ENCODE results near the gene INF2. TPM values are rescaled to one million over a fixed set of nuclear protein-coding genes. Genes with fewer than 3 reads are reported as not detected.
"Not testable (repeated sequence)": the region's sequence is repeated elsewhere in the genome, so short reads cannot be mapped to it uniquely, and the experiment has no call there.

The INF2 gene
- total RNA-seq, 6 experiments from 2014 or later, result 47.5 to 98.2 (median 71.4) TPM

GRCh38 chr14:104652386-104652785 is 37.0 kb upstream of the INF2 start:
- Histone ChIP-seq H3K27me3 (no peaks in the 10 kb centered on the region), H3K36me3 (no peaks in the 10 kb centered on the region), H3K9me3 (no peaks in the 10 kb centered on the region), H3K4me3 (no peak overlapping the region), H3K4me1 (peaks cover 0 to 23% (median 3%) of the 10 kb centered on the region in 4 donors), H3K27ac (no peak overlapping the region)
- 73% methylated on average over 6 of the region's 9 CpGs for WGBS (ENCODE audit: insufficient coverage, low coverage, low lambda C conversion rate, missing lambda C conversion rate)
- ATAC-seq, result peak in 1 of 4 donors; percentile 24
- intact Hi-C loops (cut with DNase I), result loop anchor here (5.0 kb wide), 2 partner anchors 55 to 60 kb away; no protein-coding TSS in a partner anchor
- no peak for DNase-seq
- TF ChIP-seq POLR2A (IDR thresholded peaks at IDR 0.05) (no peak), CTCF (IDR thresholded peaks at IDR 0.05) (no peak)

- peaks cover 0 to 32% (median 3%) of the 10 kb centered on the region in 4 donors for H3K4me1 ChIP-seq
- H3K4me3 ChIP-seq, H3K27me3 ChIP-seq, DNase-seq, H3K36me3 ChIP-seq, ATAC-seq, H3K9me3 ChIP-seq: not testable (repeated sequence)
- 86% methylated on average over 9 of the region's 52 CpGs for WGBS (ENCODE audit: insufficient coverage, low coverage, low lambda C conversion rate, missing lambda C conversion rate)
- H3K27ac ChIP-seq, result peak overlapping the region in 1 of 3 donors; percentile 70
- intact Hi-C loops (cut with DNase I), result loop anchor here (5.0 kb wide), 2 partner anchors 54 to 59 kb away; no protein-coding TSS in a partner anchor
These were observed 36.1 kb upstream of the INF2 start for GRCh38 chr14:104653130-104653920.

- Histone ChIP-seq H3K4me3 (no peak overlapping the region), H3K27me3 (no peaks in the 10 kb centered on the region), H3K36me3 (no peaks in the 10 kb centered on the region), H3K9me3 (no peaks in the 10 kb centered on the region), H3K27ac (peak overlapping the region in 1 of 3 donors; percentile 70), H3K4me1 (peaks cover 0 to 36% (median 3%) of the 10 kb centered on the region in 4 donors)
- ATAC-seq (peak; percentile 57 to 74 (median 67)), DNase-seq (peak in 2 of 3 donors; percentile 77 to 79)
- TF ChIP-seq CTCF (IDR thresholded peaks at IDR 0.05), result no peak
- TF ChIP-seq POLR2A (IDR thresholded peaks at IDR 0.05), result no peak
- intact Hi-C loops (cut with DNase I), result loop anchor here (5.0 kb wide), 2 partner anchors 53 to 58 kb away; no protein-coding TSS in a partner anchor
- WGBS (ENCODE audit: insufficient coverage, low coverage, low lambda C conversion rate, missing lambda C conversion rate), result 25% methylated on average over 6 of the region's 6 CpGs
These were observed 35.3 kb upstream of the INF2 start for GRCh38 chr14:104654119-104654518.

- Histone ChIP-seq H3K4me1 (peaks cover 0 to 32% (median 3%) of the 10 kb centered on the region in 4 donors), H3K36me3 (no peaks in the 10 kb centered on the region), H3K4me3 (no peak overlapping the region), H3K9me3 (no peaks in the 10 kb centered on the region), H3K27ac (no peak overlapping the region), H3K27me3 (no peaks in the 10 kb centered on the region)
- intact Hi-C loops (cut with DNase I), result no loop called here
- ATAC-seq, result no peak
- 90% methylated on average over 4 of the region's 14 CpGs for WGBS (ENCODE audit: insufficient coverage, low coverage, low lambda C conversion rate, missing lambda C conversion rate)
- TF ChIP-seq POLR2A (IDR thresholded peaks at IDR 0.05) (no peak), CTCF (IDR thresholded peaks at IDR 0.05) (no peak)
- DNase-seq, result peak in 1 of 3 donors; percentile 44
These were observed 34.1 kb upstream of the INF2 start for GRCh38 chr14:104655128-104655848.

Data from right lobe of liver (tissue), 6 donors.